ENCODE data around the gene SPSB2. TPM values are rescaled to one million over a fixed set of nuclear protein-coding genes. Genes with fewer than 3 reads are reported as not detected.

Gene SPSB2
- total RNA-seq, 3 donors from 2014 or later: 9.0 to 13.4 (median 12.7) TPM

DNA sequence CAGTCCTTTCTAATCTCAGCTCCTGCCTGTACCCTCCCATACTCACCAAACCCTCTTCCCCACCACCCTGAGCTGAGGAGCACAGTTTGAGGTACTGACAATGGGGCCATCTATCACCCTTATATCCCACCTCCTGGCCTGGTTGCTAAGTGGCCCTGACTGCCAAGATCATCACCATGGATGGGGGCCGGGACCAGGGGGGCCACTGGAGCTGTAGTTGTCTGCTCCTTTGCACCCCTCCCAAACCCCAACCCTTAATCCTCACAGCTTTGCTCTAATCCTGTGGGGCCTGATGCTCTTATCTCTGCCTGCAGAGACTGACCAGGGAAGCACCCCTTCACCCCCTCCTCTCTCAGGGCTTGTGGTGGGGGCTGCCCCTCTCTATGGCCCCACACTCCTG is 32.8 kb downstream of the SPSB2 start:
- no peaks in the 10 kb centered on the region for H3K27me3 ChIP-seq
- TF ChIP-seq, protein P1, sequence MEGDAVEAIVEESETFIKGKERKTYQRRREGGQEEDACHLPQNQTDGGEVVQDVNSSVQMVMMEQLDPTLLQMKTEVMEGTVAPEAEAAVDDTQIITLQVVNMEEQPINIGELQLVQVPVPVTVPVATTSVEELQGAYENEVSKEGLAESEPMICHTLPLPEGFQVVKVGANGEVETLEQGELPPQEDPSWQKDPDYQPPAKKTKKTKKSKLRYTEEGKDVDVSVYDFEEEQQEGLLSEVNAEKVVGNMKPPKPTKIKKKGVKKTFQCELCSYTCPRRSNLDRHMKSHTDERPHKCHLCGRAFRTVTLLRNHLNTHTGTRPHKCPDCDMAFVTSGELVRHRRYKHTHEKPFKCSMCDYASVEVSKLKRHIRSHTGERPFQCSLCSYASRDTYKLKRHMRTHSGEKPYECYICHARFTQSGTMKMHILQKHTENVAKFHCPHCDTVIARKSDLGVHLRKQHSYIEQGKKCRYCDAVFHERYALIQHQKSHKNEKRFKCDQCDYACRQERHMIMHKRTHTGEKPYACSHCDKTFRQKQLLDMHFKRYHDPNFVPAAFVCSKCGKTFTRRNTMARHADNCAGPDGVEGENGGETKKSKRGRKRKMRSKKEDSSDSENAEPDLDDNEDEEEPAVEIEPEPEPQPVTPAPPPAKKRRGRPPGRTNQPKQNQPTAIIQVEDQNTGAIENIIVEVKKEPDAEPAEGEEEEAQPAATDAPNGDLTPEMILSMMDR (IDR thresholded peaks at IDR 0.05): no peak
- TF ChIP-seq POLR2A (IDR thresholded peaks at IDR 0.05): no peak
- no peak for TF ChIP-seq POLR2AphosphoS5 (IDR thresholded peaks at IDR 0.05)
- H3K36me3 ChIP-seq: no peaks in the 10 kb centered on the region
- H3K27ac ChIP-seq: no peak overlapping the region
- intact Hi-C loops (cut with DNase I; ENCODE audit: low total_unique reads): no loop called here
- DNase-seq (ENCODE audit: low spot score in 2 of 2): no peak
- H3K4me1 ChIP-seq: no peaks in the 10 kb centered on the region
- H3K9me3 ChIP-seq: no peaks in the 10 kb centered on the region
- H3K4me3 ChIP-seq: no peak overlapping the region

DNA sequence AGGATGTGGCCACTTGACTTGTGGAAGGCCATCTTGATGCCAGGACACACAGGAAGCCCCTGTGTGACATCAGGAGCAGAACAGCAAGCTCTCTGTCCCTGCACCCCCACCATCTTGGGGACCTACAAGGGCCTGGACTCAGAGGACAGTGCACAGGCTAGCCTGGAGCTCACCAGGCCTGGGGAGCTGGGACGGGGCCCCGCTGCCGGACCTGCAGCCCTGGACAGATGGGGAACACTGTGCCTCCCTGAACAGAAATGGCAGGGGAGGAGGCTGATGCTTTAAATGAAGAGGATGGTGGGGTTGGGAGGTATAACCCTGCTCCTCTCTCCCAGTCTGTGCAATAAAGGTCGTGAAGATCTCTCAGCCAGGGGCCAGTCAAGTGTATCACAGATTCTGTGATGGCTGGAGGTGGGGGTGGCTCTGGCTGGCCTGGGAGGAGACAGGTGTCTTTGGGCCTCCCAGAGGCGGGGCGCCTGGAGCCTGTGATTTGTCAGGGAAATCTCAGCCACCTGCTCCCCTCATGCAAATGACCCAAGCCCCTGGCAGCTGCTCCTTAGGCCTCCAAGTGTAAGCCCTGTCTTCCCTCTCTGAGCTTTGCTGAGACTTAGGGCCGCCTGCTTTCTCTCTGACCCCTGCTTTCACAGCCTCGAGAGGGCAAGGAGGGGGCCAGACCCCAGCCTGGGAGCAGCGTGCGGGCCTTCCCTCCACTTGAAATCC is 33.5 kb downstream of the SPSB2 start:
- intact Hi-C loops (cut with DNase I; ENCODE audit: low total_unique reads): no loop called here
- Histone ChIP-seq H3K9me3 (no peaks in the 10 kb centered on the region), H3K27me3 (no peaks in the 10 kb centered on the region), H3K4me1 (no peaks in the 10 kb centered on the region), H3K4me3 (no peak overlapping the region), H3K36me3 (no peaks in the 10 kb centered on the region), H3K27ac (no peak overlapping the region)
- TF ChIP-seq POLR2A (IDR thresholded peaks at IDR 0.05) (no peak), POLR2AphosphoS5 (IDR thresholded peaks at IDR 0.05) (no peak)
- TF ChIP-seq, protein P1 (IDR thresholded peaks at IDR 0.05): no peak
- no peak for DNase-seq (ENCODE audit: low spot score in 2 of 2)

DNA sequence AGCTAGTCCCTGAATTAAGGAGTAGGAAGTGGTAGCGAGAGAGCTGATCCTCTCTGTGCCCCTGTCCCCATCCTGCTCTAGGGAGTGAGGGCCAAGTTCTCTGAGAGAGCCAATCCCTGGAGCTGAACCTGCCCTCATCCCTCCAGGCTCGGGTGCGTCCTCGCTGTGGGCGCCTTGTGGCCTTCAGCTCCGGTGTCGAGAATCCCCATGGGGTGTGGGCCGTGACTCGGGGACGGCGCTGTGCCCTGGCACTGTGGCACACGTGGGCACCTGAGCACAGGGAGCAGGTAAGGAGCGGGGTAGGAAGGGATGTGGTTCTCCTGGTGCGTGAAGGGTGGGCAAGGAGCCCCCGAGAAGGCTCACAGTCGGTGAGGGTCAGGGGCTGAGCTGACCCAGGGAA is 34.2 kb downstream of the SPSB2 start:
- H3K27ac ChIP-seq: no peak overlapping the region
- H3K27me3 ChIP-seq: no peaks in the 10 kb centered on the region
- no peaks in the 10 kb centered on the region for H3K4me1 ChIP-seq
- no peaks in the 10 kb centered on the region for H3K36me3 ChIP-seq
- H3K9me3 ChIP-seq: no peaks in the 10 kb centered on the region
- DNase-seq (ENCODE audit: low spot score in 2 of 2): no peak
- H3K4me3 ChIP-seq: no peak overlapping the region
- intact Hi-C loops (cut with DNase I; ENCODE audit: low total_unique reads): no loop called here
- TF ChIP-seq, protein P1 (IDR thresholded peaks at IDR 0.05): no peak
- TF ChIP-seq POLR2AphosphoS5 (IDR thresholded peaks at IDR 0.05) (no peak), POLR2A (IDR thresholded peaks at IDR 0.05) (no peak)

DNA sequence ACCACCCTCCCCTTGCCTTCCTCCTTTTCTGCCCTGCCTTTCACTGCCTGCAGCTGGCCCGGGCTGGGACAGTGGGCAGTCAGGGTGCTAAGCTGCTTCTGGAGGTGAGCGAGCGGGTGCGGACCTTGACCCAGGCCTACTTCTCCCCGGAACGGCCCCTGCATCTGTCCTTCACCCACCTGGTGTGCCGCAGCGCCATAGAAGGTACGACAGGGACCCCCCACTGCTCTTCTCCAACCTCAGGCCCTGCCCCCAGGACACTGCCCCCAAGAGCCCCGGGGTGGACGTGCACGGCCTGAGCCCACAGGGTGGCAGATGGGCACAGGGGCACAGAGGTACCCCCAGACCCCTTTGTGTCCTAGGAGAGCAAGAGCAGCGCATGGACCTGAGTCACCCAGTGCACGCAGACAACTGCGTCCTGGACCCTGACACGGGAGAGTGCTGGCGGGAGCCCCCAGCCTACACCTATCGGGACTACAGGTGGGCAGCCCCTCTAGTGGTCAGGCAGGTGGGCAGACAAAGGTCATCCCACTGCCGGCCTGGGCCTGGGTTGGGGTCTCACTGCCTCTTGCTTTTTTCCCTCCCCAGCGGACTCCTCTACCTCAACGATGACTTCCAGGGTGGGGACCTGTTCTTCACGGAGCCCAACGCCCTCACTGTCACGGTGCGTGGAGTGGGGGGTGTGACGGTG is 35.6 kb downstream of the SPSB2 start:
- DNase-seq (ENCODE audit: low spot score in 2 of 2): no peak
- no peak overlapping the region for H3K27ac ChIP-seq
- TF ChIP-seq, protein P1 (IDR thresholded peaks at IDR 0.05): no peak
- TF ChIP-seq POLR2AphosphoS5 (IDR thresholded peaks at IDR 0.05): no peak
- TF ChIP-seq POLR2A (IDR thresholded peaks at IDR 0.05): no peak
- intact Hi-C loops (cut with DNase I; ENCODE audit: low total_unique reads): no loop called here
- H3K27me3 ChIP-seq: no peaks in the 10 kb centered on the region
- no peak overlapping the region for H3K4me3 ChIP-seq
- no peaks in the 10 kb centered on the region for H3K36me3 ChIP-seq
- no peaks in the 10 kb centered on the region for H3K9me3 ChIP-seq
- no peaks in the 10 kb centered on the region for H3K4me1 ChIP-seq

DNA sequence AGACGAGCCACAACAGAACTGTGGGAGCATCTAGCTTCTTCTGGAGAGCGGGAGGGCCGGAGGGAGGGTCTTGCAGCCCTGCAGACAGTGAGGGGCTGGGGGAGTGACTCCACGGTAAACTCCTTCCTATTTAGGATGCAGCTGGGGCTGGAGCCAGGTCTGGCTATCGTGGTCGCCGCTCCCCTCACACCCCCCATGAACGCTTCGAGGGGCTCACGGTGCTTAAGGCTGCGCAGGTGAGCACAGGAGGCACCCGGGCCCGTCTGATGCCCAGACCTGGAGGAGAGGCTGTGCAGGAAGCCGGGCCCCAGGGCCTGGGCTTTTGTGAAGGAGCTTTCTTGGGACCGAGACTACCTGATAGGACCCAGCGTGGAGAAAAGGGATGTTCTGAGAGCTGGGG is 36.3 kb downstream of the SPSB2 start:
- H3K4me1 ChIP-seq: no peaks in the 10 kb centered on the region
- H3K4me3 ChIP-seq: no peak overlapping the region
- intact Hi-C loops (cut with DNase I; ENCODE audit: low total_unique reads): no loop called here
- H3K27ac ChIP-seq: no peak overlapping the region
- no peaks in the 10 kb centered on the region for H3K36me3 ChIP-seq
- no peak for DNase-seq (ENCODE audit: low spot score in 2 of 2)
- no peaks in the 10 kb centered on the region for H3K9me3 ChIP-seq
- no peak for TF ChIP-seq POLR2AphosphoS5 (IDR thresholded peaks at IDR 0.05)
- TF ChIP-seq POLR2A (IDR thresholded peaks at IDR 0.05): no peak
- TF ChIP-seq, protein P1 (IDR thresholded peaks at IDR 0.05): no peak
- H3K27me3 ChIP-seq: no peaks in the 10 kb centered on the region

Data from breast epithelium (tissue), 4 donors.